ENCODE results near the gene FN1.

DNA sequence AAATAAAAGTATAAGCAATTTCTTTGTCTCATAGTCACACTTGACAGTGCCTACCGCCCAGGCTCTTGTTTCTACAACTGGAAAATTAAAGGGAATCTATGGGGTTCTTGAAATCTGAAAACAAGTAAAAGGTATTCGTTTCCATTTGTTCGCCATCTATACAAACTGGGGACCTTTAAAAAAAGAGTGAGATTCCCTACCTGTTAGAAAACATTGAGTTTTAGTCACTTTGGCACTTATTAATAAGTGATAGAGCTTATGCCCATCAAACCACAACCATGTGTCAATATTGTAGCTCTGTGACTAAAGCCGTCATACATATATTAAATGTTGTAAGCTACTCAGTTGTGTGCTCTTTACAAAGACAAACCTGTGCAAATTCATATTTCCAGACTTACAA is 13.2 kb downstream of the FN1 start:
- TF ChIP-seq GATA2 (IDR thresholded peaks at IDR 0.05; ENCODE audit: low read depth, low read length) (no peak), GATA3 (IDR thresholded peaks at IDR 0.05; ENCODE audit: low read depth, low read length) (no peak)

All from SH-SY5Y (cell line).